Measurements from ENCODE around the gene PPP2R3C.
"Not testable (repeated sequence)": the region's sequence is repeated elsewhere in the genome, so short reads cannot be mapped to it uniquely, and the experiment has no call there.

Gene PPP2R3C

DNA sequence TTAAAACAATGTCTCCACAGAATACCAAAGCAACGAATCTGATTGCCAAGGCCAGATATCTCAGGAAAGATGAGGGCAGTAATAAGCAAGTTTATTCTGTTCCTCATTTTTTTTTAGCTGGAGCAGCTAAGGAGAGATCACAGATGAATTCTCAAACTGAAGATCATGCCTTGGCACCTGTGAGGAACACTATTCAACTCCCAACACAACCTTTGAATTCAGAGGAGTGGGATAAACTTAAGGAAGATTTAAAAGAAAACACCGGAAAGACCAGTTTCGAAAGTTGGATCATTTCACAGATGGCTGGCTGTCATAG is 1.6 kb upstream of the PPP2R3C start:
- no peak for DNase-seq

DNA sequence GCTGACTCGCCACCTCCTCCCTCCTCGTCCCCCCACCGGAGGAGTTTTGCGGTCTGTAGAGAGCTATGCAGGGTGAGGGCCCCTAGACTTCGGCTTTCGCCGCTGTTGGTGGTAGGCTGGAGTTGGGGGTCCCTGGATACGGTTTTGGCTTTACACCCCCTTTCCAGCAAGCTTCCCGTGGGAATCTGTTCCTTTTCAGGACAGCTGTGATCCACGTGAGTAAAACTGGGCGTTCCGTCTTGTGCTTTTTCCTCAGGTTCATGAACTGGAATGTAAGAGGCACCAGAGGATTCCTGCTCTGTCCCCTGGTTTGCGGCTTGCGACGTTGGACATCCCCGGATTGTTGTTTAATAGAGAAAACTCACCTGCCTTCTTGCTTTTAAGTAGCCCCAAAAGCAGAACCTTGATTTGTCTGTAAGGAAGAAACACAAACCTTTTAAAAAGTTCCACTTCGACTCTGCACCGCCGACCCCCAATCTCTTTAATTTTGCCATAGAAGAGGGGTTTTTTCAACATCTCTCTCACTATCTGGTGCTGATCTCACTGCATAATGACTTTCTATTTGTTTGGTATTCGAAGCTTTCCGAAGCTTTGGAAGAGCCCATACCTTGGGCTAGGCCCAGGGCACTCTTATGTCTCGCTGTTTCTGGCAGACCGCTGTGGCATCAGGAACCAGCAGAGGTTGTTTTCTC is 1.1 kb upstream of the PPP2R3C start:
- peak in 1 of 2 experiments; percentile 21 for DNase-seq

DNA sequence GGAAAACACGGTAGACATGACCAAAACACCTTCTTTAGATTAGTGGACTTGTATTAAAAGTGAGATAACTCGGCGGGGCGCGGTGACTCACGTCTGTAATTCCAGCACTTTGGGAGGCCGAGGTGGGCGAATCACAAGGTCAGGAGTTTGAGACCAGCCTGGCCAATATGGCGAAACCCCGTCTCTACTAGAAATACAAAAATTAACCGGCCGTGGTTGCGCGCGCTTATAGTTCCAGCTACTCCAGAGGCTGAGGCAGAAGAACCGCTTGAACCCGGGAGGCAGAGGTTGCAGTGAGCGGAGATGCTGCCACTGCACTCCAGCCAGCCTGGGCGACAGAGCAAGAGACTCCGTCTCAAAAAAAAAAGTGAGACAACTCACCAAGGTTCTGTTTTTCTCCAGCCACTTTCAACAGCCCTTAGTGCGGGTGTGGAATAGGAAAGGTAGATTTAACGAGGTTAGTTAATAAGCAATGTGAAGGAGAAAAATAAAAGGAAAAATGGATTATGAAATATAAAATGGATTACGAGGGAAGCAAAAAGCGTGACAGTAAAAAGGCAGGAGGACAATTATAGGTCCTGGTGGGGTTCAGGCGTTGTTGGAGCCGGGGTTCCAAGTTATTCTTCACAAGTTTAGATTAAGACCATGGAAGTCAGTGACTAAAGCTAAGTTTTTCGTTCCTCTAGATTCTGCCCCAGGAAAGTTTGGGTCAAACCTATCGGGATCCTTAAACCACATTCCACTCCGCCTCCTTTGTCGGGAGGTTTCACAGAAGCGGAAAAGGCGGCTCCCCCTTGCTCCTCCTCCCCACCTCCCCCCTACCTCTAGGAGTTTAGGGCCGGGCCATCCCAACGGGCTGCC is 534 bp downstream of the PPP2R3C start:
- DNase-seq: peak; percentile 15 to 17

DNA sequence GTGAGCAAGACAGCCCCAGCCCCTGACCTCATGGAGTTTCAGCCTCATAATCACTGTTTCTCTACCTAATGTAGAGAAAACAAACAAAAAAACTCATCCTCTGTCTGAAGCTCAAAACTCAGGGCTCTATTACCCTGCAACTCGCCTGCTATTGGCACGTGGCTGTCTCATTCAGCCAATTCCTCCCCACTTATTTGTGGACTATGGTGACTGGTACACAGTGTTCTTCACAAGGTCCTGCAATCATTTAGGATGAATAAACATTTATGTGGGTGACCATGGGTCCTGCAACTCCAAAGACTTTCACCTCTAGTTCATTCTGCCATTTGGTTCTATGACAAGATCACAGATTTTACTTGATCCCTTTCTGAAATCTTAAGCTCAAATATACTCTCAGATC is 4.7 kb downstream of the PPP2R3C start:
- no peak for DNase-seq

DNA sequence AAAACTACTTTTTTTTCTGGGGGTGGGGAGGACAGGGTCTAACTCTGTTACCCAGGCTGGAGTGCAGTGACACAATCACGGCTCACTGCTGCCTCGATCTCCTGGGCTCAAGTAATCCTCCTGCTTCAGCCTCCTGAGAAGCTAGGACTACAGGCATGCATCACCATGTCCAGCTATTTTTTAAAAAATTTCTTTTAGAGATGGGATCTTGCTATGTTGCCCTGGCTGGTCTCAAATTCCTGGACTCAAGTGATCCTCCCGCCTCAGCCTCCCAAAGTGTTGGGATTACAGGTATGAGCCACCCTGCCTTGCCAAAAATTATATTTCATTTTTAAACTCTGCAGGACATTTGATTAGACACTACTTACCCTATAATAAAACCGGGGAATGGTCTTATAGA is 5.5 kb downstream of the PPP2R3C start:
- DNase-seq: no peak

DNA sequence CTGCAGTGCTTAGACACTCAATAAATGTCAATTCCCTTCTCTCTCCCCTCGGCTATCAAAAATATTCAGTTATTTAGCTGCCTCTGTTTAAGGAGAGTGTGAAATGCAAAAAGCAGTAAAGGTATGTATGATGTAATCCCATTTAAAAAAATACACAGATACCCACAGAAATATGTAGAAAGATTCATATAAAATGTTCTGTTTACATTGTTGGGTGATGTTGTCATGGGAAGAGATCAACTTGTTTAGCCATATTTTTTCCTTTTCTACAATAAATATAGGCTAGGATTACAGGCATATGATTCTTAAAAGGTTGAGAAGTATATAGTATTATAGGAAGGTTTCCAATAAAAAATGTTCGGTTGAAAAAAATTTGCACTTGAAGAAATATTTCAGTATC is 7.8 kb downstream of the PPP2R3C start:
- DNase-seq: no peak

DNA sequence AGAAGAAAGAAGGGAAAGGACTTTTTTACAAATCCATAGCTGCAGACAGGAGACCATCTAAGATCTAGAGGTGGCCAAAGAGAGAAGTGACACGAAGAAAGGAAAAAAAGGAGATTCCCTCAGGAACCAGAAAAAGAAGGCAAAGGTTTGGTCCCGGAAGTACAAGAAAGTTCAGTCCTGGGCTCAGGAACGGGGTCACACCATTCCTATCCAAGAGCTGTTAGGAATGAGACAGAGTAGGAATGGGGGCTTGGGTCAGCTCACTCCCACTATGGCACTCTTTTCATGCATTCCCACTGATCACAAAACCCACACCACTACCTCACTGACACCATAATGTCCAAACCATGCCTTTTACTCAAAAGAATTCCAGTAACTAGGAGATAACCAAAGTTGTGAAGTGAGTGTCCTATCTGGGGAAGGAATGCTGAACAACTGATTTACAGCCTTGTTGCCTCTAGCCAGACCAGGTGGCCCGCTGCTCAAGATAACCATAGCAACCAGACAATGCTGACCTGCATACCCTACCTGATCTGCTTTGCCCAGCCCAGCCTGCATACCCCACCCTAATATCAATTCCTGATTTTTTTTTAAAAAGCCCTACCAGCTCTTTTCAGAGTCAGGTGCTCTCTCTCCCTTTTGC is 8.4 kb downstream of the PPP2R3C start:
- DNase-seq: no peak

DNA sequence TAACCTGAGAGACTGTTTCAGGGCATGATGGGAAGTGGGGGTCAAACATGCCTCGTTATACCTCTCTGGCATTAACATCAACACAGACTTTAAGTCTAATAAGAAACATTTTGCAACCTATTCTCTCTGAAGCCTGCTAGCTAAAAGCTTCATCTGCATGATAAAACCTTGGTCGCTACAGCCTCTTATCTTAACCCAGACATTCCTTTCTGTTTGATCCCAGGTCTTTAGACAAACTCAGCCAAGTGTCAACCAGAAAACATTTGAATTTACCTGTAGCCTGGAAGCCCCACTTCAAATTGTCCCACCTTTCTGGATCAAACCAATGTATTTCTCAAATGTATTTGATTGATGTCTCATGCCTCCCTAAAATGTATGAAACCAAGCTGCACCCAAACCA is 9.1 kb downstream of the PPP2R3C start:
- DNase-seq: no peak

DNA sequence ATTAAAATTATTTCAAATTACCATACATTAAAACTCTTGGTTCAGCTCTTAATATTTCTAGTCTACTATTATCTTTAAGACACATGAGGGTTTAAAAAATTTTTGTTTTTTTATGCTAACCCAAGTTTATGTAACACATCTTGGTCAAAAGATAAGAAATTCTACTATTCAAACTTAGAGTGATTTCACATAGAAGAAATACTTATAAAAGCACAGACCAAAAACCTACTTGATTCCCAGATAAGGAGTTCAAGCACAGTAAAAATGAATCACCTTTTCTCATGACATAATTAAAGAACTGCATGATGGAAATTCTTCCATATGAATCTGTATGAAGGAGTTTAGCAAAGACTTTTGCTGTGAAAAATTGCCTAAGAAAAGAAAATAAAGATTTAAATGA is 13.9 kb downstream of the PPP2R3C start:
- no peak for DNase-seq

DNA sequence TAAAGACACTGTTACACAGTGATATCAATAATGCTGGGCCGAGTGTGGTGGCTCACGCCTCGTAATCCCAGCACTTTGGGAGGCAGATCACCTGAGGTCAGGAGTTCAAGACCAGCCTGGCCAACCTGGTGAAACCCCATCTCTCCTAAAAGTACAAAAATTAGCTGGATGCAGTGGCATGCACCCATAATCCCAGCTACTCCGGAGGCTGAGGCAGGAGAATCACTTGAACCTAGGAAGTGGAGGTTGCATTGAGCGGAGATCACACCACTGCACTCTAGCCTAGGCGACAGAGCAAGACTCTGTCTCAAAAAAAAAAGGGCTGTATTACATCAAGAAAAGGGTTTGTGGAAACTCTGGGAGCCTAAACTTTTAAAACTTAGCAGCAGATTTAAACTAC is 27.1 kb downstream of the PPP2R3C start:
- DNase-seq: not testable (repeated sequence)

DNA sequence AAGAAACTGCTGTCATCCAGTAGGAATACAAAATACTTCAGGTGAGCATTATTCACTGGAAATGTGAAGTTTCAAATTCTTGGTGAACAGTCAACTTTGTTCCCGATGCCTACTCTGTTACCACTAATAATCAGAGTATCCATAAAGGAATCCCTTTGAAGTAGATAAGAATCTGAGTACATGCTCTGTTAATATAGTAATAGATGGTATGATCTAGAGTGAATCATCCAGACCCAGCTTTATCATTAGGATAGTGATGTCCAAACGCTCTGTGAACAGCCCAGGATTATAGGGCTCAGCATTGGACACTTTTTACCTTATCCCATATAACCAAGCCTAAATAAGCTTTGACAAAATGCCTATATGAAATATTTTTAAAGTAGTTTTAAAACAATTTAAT is 33.3 kb downstream of the PPP2R3C start:
- DNase-seq: no peak

DNA sequence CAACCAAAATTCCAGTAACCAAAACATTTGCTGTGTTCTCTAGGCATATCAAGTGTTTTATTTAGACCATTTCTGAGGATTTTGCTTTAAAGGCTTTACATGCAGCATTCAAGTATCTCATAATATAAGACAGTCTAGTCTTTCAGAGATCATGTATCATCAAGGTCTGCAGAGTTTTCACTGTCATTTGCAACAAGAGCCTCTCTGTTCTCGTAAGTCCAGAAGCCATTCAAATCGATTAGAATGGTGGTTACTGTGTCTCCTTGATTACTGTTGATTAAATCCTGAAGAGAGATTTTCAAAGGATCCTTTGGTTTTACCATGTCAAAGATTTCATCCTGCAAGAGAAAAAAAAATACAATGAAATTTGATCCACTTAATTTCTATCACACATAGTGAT is 36.3 kb downstream of the PPP2R3C start:
- DNase-seq: no peak

DNA sequence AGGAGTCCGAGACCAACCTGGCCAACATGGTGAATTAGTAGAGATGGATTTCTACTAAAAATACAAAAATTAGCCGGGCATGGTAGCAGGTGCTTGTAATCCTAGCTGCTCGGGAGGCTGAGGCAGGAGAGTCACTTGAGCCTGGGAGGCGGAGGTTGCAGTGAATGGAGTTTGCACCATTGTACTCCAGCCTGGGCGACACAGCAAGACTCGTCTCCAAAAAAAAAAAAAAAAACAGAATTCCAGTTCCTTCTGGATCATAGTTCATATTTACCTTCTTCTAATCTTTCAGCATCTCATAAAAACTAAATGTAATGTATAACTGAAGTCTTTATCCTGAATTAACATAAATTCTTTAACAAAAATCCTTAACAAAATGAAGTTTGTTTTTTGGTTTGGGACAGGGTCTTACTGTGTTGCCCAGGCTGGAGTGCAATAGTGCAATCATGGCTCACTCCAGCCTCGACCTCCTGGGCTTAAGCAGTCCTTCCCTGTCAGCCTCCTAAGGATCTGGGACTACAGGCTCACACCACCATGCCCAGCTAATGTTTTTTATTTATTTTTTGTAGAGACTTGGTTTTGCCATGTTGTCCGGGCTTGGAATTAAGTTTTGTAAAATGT is 38.1 kb downstream of the PPP2R3C start:
- no peak for DNase-seq

DNA sequence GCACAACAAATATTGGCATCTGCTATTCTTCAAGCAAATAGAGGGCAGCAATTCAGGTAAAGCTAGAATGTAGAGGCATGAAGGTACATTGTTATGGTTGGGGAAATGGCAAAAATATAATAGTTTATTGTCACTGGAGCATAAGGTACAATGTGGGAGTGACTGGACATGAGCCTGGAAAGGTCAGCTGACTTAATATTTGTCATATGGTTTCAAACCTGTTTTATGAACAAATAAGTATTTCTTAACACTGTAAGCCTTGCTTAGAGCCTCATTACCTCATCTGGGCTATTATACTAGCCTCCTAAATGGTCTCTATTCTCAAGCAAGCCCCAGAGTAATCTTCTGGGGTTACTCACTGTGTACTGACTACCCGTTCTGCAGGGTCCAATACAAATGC is 42.0 kb downstream of the PPP2R3C start:
- DNase-seq: no peak

DNA sequence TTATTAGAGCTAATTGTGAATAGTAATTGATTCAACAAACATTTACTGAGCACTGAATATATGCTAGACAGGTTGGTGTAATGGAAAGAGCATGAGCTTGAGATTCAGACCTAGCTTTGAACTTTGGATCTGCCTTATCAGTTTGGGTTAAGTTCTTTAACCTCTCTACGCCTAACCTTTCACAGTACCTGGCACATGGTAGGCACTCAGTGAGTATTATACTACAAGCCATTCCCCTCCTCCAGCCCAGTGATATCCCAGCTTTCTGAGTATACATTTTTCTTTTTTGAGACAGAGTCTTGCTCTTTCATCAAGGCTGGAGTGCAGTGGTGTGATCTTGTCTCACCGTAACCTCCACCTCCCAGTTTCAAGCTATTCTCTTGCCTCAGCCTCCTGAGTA is 43.7 kb downstream of the PPP2R3C start:
- DNase-seq: no peak

DNA sequence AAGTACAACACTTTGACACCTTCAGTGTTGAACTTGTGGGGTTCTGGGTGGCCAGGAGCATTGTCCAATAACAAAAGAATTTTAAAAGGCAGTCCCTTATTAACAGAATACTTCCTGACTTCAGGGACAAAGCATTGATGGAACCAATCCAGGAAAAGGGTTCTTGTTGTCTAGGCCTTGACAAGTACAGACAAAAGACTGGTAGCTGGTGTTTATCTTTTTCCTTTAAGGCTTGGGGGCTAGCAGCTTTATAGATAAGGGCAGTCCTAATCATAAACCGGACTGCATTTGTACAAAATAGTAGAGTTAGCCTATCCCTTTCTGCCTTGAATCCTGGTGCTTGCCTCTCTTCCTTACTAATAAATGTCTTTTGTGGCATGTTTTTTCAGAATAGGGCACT is 48.3 kb downstream of the PPP2R3C start:
- DNase-seq: no peak

DNA sequence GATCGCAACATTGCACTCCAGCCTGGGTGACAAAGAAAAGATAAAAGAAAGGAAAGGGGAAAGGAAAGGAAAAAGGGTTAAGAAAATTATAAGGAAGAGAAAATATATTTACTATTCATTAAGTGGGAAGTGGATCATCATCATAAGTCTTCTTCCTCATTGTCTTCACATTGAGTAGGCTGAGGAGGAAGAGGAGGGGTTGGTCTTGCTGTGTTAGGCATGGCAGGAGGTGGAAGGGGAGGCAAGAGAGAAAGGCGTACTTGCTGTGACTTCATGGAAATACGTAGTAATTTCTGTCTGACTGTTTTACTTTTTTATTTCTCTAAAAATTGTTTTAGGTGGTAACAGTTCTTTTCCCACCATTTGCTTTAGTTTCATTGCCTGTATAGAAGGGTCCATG is 49.6 kb downstream of the PPP2R3C start:
- no peak for DNase-seq

DNA sequence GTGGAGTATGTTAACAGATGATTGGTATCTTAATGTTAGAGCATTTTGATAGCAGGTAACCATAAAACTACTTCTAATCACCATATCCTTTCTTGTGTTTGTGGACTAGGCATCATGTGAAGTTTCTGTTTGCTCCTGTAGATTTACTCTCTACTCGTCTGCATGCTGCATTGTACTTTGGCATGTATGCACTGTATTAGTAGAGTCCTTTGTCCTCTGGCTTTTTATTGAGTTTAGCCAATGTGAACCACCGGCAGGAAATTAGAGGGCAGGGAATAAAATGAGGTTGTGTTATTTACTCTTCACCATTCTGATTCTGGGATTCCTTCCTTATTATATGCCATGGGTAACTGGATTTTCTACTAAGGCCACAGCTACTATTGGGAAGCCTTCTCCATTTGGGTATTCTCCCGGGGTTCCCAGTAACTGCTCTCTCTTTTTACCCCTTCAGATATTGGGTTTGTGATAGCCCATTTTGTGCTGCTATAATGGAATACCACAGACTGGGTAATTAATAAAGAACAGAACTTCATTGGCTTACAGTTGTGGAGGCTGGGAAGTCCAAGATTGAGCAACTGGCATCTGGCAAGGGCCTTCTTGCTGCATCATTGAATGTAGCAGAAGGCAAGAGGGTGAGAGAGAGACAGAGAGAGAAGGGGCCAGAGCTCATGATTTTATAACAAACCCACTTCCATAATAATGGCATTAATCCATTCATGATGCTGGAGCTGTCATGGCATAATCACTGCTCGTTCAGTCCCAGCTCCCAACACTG is 53.4 kb downstream of the PPP2R3C start:
- no peak for DNase-seq

DNA sequence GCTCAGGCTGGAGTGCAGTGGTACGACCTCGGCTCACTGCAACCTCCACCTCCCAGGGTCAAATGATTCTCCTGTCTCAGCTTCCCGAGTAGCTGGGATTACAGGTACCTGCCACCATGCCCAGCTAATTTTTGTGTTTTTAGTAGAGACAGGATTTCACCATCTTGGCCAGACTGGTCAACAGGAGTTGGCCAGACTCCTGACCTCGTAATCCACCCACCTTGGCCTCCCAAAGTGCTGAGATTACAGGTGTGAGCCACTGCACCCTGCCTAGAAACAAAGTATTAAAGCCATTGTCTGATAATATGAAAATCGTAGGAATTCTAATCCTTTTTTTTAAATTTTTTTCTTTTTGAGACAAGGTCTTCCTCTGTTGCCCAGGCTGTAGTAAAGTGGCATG is 56.1 kb downstream of the PPP2R3C start:
- not testable (repeated sequence) for DNase-seq

DNA sequence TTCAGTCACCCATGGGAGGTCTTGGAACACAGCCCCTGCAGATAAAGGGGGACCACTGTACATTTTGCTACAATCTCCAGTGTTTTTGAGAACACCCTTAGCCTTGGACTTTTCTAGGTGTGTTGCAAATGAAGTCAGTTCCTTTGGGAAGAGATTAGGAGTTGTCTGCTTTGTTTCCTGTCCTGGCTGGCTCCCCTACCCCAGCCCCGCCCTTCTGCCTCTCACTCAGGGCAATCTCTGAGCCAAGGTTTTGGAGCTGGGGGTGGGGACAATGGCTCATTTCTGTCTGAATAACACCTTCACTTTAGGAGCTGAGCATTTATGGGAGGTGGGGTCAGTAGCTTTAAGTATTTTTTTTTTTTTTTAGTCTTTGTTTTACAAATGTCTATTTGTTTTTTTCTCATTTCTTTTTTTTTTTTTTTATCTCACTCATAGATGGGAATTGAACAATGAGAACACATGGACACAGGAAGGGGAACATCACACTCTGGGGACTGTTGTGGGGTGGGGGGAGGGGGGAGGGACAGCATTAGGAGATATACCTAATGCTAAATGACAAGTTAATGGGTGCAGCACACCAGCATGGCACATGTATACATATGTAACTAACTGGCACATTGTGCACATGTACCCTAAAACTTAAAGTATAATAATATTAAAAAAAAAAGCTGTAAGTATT is 60.5 kb downstream of the PPP2R3C start:
- not testable (repeated sequence) for DNase-seq

DNA sequence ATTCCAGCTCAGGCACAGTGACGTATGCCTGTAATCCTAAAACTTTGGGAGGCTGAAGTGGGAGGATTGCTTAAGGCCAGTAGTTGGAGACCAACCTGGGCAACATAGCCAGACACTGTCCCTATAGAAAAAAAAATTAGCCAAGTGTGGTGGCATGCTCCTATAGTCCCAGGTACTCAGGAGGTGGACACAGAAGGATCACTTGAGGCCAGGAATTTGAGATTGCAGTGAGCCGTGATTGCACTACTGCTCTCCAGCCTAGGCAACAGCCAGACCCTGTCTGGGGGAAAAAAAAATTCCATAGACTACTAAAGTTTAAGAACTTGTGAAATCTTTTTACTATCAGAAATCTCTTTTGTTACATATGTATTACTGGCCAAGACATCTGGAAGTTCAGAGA is 69.2 kb downstream of the PPP2R3C start:
- no peak for DNase-seq

DNA sequence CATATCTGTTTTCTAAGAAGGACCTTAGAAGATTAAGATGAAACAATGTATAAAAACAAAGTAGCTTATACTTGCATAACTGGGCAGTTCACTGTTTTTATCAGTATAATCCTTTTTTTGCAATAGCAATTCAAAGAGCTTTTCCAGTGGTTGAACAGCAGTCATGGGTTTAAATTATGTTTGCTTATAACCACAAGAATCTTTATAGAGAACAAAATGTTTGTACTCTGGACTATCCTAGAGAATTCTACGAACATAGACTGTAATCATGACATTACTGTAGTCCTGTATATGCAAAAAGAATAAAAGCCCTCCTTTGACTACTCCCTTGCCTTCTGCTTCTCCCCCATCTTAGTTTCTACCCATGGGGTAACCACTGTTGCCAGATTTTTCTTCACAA is 70.0 kb downstream of the PPP2R3C start:
- DNase-seq: no peak
